ENCODE data around the gene FGF2. TPM values are rescaled to one million over a fixed set of nuclear protein-coding genes. Genes with fewer than 3 reads are reported as not detected.

FGF2 gene
- total and polyA plus RNA-seq, 8 donors = 0.29 to 47.3 (median 6.4) TPM

DNA sequence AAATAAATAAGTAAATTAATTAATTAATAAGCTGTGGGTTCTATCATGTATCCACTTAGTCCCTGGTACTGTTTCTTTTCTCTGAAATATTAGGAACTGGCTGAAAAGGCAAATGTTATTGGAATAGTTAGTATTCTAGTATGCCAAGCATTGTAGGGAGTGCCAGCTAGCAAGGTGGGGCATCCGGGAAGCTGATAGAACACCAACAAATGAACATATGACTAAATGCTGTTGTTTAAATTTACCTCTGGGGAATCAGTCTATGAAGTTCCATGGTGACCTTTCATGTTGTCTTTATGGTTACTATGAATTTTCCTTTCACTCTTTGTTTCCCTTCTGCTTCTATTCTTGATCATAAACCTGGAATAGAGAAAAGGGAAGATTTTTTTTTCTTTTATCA, 63.1 kb downstream of the FGF2 start:
- Histone ChIP-seq H3K9me3 (no peaks in the 10 kb centered on the region), H3K4me1 (peaks cover 0 to 13% (median 1%) of the 10 kb centered on the region in 4 donors), H3K4me3 (no peak overlapping the region), H3K36me3 (peaks cover 0 to 17% (median 14%) of the 10 kb centered on the region in 4 donors), H3K27ac (peak overlapping the region in 2 of 5 donors; percentile 9 to 25), H3K27me3 (no peaks in the 10 kb centered on the region)
- no peak for DNase-seq
- TF ChIP-seq CTCF (IDR thresholded peaks at IDR 0.05) (no peak), POLR2AphosphoS5 (IDR thresholded peaks at IDR 0.05) (no peak), POLR2A (IDR thresholded peaks at IDR 0.05) (no peak), EP300 (IDR thresholded peaks at IDR 0.05) (no peak)
- WGBS, 5 donors = 33 to 64% (median 43%) methylated on average over 1 of the region's 1 CpG
- intact Hi-C loops (cut with DNase I; ENCODE audit: low total_unique reads) = no loop called here

GRCh38 chr4:122890147-122890795, 63.6 kb downstream of the FGF2 start:
- H3K9me3 ChIP-seq = no peaks in the 10 kb centered on the region
- no peak for DNase-seq
- H3K4me3 ChIP-seq = no peak overlapping the region
- no peaks in the 10 kb centered on the region for H3K27me3 ChIP-seq
- H3K27ac ChIP-seq = peak overlapping the region in 2 of 5 donors; percentile 9 to 25
- intact Hi-C loops (cut with DNase I; ENCODE audit: low total_unique reads) = no loop called here
- TF ChIP-seq POLR2AphosphoS5 (IDR thresholded peaks at IDR 0.05) (no peak), EP300 (IDR thresholded peaks at IDR 0.05) (no peak), CTCF (IDR thresholded peaks at IDR 0.05) (no peak), POLR2A (IDR thresholded peaks at IDR 0.05) (no peak)
- H3K36me3 ChIP-seq = peaks cover 0 to 17% (median 14%) of the 10 kb centered on the region in 4 donors
- H3K4me1 ChIP-seq = peaks cover 0 to 13% (median 0%) of the 10 kb centered on the region in 4 donors
- 49 to 74% (median 64%) methylated on average over 2 of the region's 2 CpGs for WGBS, 5 donors

DNA sequence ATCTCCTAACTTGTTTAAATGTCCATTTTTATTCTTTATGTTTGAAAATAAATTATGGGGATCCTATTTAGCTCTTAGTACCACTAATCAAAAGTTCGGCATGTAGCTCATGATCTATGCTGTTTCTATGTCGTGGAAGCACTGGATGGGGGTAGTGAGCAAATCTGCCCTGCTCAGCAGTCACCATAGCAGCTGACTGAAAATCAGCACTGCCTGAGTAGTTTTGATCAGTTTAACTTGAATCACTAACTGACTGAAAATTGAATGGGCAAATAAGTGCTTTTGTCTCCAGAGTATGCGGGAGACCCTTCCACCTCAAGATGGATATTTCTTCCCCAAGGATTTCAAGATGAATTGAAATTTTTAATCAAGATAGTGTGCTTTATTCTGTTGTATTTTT, 68.2 kb downstream of the FGF2 start:
- Histone ChIP-seq H3K27me3 (no peaks in the 10 kb centered on the region), H3K36me3 (peaks cover 0 to 17% (median 13%) of the 10 kb centered on the region in 4 donors), H3K9me3 (no peaks in the 10 kb centered on the region), H3K27ac (no peak overlapping the region), H3K4me1 (peaks cover 0 to 26% (median 2%) of the 10 kb centered on the region in 4 donors), H3K4me3 (no peak overlapping the region)
- no peak for TF ChIP-seq POLR2AphosphoS5 (IDR thresholded peaks at IDR 0.05)
- WGBS, 5 donors = 94 to 97% (median 96%) methylated on average over 3 of the region's 3 CpGs
- intact Hi-C loops (cut with DNase I; ENCODE audit: low total_unique reads) = no loop called here
- peak in 1 of 2 donors; percentile 13 for DNase-seq

- Histone ChIP-seq H3K36me3 (peaks cover 0 to 17% (median 13%) of the 10 kb centered on the region in 4 donors), H3K4me1 (peaks cover 0 to 19% (median 2%) of the 10 kb centered on the region in 4 donors), H3K27ac (no peak overlapping the region), H3K27me3 (no peaks in the 10 kb centered on the region), H3K9me3 (no peaks in the 10 kb centered on the region), H3K4me3 (no peak overlapping the region)
- no peak for DNase-seq
- no peak for TF ChIP-seq POLR2A (IDR thresholded peaks at IDR 0.05)
- intact Hi-C loops (cut with DNase I; ENCODE audit: low total_unique reads) = no loop called here
- WGBS, 5 donors = 28 to 45% (median 44%) methylated on average over 1 of the region's 1 CpG
Observed at GRCh38 chr4:122895336-122895995, 68.8 kb downstream of the FGF2 start.

DNA sequence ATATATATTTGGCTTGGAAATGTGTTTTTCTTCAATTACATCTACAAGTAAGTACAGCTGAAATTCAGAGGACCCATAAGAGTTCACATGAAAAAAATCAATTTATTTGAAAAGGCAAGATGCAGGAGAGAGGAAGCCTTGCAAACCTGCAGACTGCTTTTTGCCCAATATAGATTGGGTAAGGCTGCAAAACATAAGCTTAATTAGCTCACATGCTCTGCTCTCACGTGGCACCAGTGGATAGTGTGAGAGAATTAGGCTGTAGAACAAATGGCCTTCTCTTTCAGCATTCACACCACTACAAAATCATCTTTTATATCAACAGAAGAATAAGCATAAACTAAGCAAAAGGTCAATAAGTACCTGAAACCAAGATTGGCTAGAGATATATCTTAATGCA, 69.6 kb downstream of the FGF2 start:
- Histone ChIP-seq H3K27me3 (no peaks in the 10 kb centered on the region), H3K27ac (no peak overlapping the region), H3K9me3 (no peaks in the 10 kb centered on the region), H3K36me3 (peaks cover 0 to 17% (median 13%) of the 10 kb centered on the region in 4 donors), H3K4me3 (no peak overlapping the region), H3K4me1 (peaks cover 0 to 18% (median 2%) of the 10 kb centered on the region in 4 donors)
- no peak for TF ChIP-seq POLR2A (IDR thresholded peaks at IDR 0.05)
- TF ChIP-seq POLR2AphosphoS5 (IDR thresholded peaks at IDR 0.05) = no peak
- TF ChIP-seq CTCF (IDR thresholded peaks at IDR 0.05) = no peak
- TF ChIP-seq EP300 (IDR thresholded peaks at IDR 0.05) = no peak
- WGBS, 5 donors = 66 to 79% (median 78%) methylated on average over 1 of the region's 1 CpG
- intact Hi-C loops (cut with DNase I; ENCODE audit: low total_unique reads) = no loop called here
- no peak for DNase-seq
